CD4-positive, alpha-beta T cell treated with Interferon gamma for 1 hour (primary cell): Measurements from ENCODE around the gene TIAM2.
A peak's percentile ranks its signal among the peaks of the same experiment; 100 is the strongest.

ENCODE experiments used
- DNase-seq: peaks from one replicate; pipeline ENCODE4 v3.0.0-alpha.2; 2020

The TIAM2 gene

GRCh38 chr6:155141002-155141401 is 145.9 kb downstream of the TIAM2 start:
- DNase-seq: no peak

- DNase-seq: no peak
Observed at GRCh38 chr6:155141512-155141911, 146.4 kb downstream of the TIAM2 start.

- no peak for DNase-seq
Observed at GRCh38 chr6:155142168-155143028, 147.3 kb downstream of the TIAM2 start.

- no peak for DNase-seq
Observed at GRCh38 chr6:155143029-155143577, 148.0 kb downstream of the TIAM2 start.

- no peak for DNase-seq
Observed at GRCh38 chr6:155143578-155144106, 148.5 kb downstream of the TIAM2 start.

GRCh38 chr6:155146205-155146604 is 151.1 kb downstream of the TIAM2 start:
- no peak for DNase-seq

GRCh38 chr6:155147958-155148663 is 153.0 kb downstream of the TIAM2 start:
- no peak for DNase-seq

- no peak for DNase-seq
Observed at GRCh38 chr6:155150967-155151671, 156.0 kb downstream of the TIAM2 start.

GRCh38 chr6:155152211-155153076 is 157.3 kb downstream of the TIAM2 start:
- no peak for DNase-seq

GRCh38 chr6:155154158-155154830 is 159.2 kb downstream of the TIAM2 start:
- no peak for DNase-seq

GRCh38 chr6:155155787-155156447 is 160.8 kb downstream of the TIAM2 start:
- no peak for DNase-seq

GRCh38 chr6:155157101-155157500 is 162.0 kb downstream of the TIAM2 start:
- DNase-seq: no peak

GRCh38 chr6:155158030-155158843 is 163.1 kb downstream of the TIAM2 start:
- no peak for DNase-seq

GRCh38 chr6:155162682-155163081 is 167.6 kb downstream of the TIAM2 start:
- DNase-seq: no peak

- DNase-seq: no peak
Observed at GRCh38 chr6:155163601-155164000, 168.5 kb downstream of the TIAM2 start.

GRCh38 chr6:155165029-155165710 is 170.1 kb downstream of the TIAM2 start:
- no peak for DNase-seq

- no peak for DNase-seq
Observed at GRCh38 chr6:155170519-155170918, 175.4 kb downstream of the TIAM2 start.

- DNase-seq: peak; percentile 58
Observed at GRCh38 chr6:155171109-155171746, 176.1 kb downstream of the TIAM2 start.
